Head of caudate nucleus (tissue), 42 donors: ENCODE measurements around the gene SLC45A3.
"Not testable (repeated sequence)": the region's sequence is repeated elsewhere in the genome, so short reads cannot be mapped to it uniquely, and the experiment has no call there.

Experiments
- DNase-seq, 42 donors: peaks; one replicate each; pipeline versions ENCODE4 v3.0.0 to v3.0.0-alpha.2; 2020 to 2021; ENCODE audit warnings: mixed read lengths in 7 of 42
- intact Hi-C: fragments of 100-400 bp; cut with DNase I; formaldehyde crosslinking; loops from one replicate; pipeline ENCODE4 v1.15.0; 2022

Gene SLC45A3

GRCh38 chr1:205680073-205680851, at the start of gene SLC45A3:
SLC45A3 (minus strand) TSS chr1:205680509; CDS start chr1:205664656, 15,853 bp downstream.
- intact Hi-C loops = no loop called here
- peak in 39 of 42 donors; percentile 43 to 86 (median 72) for DNase-seq

- intact Hi-C loops = no loop called here
- DNase-seq = no peak
These were observed 46.4 kb upstream of the SLC45A3 start for GRCh38 chr1:205726619-205727125.

- intact Hi-C loops = no loop called here
- DNase-seq = no peak
These were observed 45.2 kb upstream of the SLC45A3 start for GRCh38 chr1:205725514-205725913.

- DNase-seq, intact Hi-C loops: not testable (repeated sequence)
These were observed 40.4 kb upstream of the SLC45A3 start for GRCh38 chr1:205720740-205721139.

- DNase-seq = no peak
- intact Hi-C loops = no loop called here
These were observed 39.5 kb upstream of the SLC45A3 start for GRCh38 chr1:205719762-205720161.

- no peak for DNase-seq
- intact Hi-C loops = no loop called here
These were observed 38.7 kb upstream of the SLC45A3 start for GRCh38 chr1:205719015-205719414.

GRCh38 chr1:205716371-205717132, 36.2 kb upstream of the SLC45A3 start:
- intact Hi-C loops = no loop called here

GRCh38 chr1:205715628-205716027, 35.3 kb upstream of the SLC45A3 start:
- DNase-seq = no peak
- intact Hi-C loops = no loop called here

More at GRCh38 chr1:205716371-205717132, 36.2 kb upstream of the SLC45A3 start:
- DNase-seq = no peak

- DNase-seq = no peak
- intact Hi-C loops = no loop called here
These were observed 34.6 kb upstream of the SLC45A3 start for GRCh38 chr1:205714906-205715246.

GRCh38 chr1:205714190-205714905, 34.0 kb upstream of the SLC45A3 start:
- intact Hi-C loops = no loop called here
- DNase-seq = peak in 28 of 42 donors; percentile 15 to 76 (median 37)

GRCh38 chr1:205711105-205712048, 31.1 kb upstream of the SLC45A3 start:
- intact Hi-C loops = loop anchor here (2.0 kb wide), 1 partner anchor 53 kb away; no protein-coding TSS in a partner anchor
- DNase-seq = peak in 37 of 42 donors; percentile 23 to 95 (median 74)

- no peak for DNase-seq
- intact Hi-C loops = loop anchor here (2.0 kb wide), 1 partner anchor 52 kb away; no protein-coding TSS in a partner anchor
These were observed 30.1 kb upstream of the SLC45A3 start for GRCh38 chr1:205710201-205711062.

- no peak for DNase-seq
- intact Hi-C loops = loop anchor here (2.0 to 10.0 kb wide), 2 partner anchors 51 to 115 kb away; no protein-coding TSS in a partner anchor
These were observed 29.3 kb upstream of the SLC45A3 start for GRCh38 chr1:205709640-205710039.

GRCh38 chr1:205709059-205709398, 28.7 kb upstream of the SLC45A3 start:
- intact Hi-C loops = loop anchor here (10.0 kb wide), 1 partner anchor 114 kb away; no protein-coding TSS in a partner anchor
- no peak for DNase-seq

- peak in 1 of 42 donors; percentile 39 for DNase-seq
- intact Hi-C loops = loop anchor here (10.0 kb wide), 1 partner anchor 112 kb away; no protein-coding TSS in a partner anchor
These were observed 26.5 kb upstream of the SLC45A3 start for GRCh38 chr1:205706601-205707502.

GRCh38 chr1:205704903-205705302, 24.6 kb upstream of the SLC45A3 start:
- intact Hi-C loops = loop anchor here (10.0 kb wide), 1 partner anchor 110 kb away; no protein-coding TSS in a partner anchor
- DNase-seq = no peak
